Temporal lobe (tissue), 2 donors: ENCODE data around the gene DUX4. TPM values are rescaled to one million over a fixed set of nuclear protein-coding genes. Genes with fewer than 3 reads are reported as not detected.

ENCODE experiments used
- small RNA-seq: library from RNA; depleted of rRNA; stranded (forward); fragments of <200 nt; gene quantifications from one replicate; pipeline ENCODE3, GENCODE V24; 2014; ENCODE audit warnings: low replicate concordance
- total RNA-seq: library from RNA; depleted of rRNA; stranded (reverse); fragments of >200 nt; gene quantifications from one replicate; pipeline ENCODE4 v1.2.3, GENCODE V29; 2014

The DUX4 gene
- total RNA-seq, 1 donor from 2014 or later: not detected

Small RNA genes lying within 50 kb of the gene (small RNA-seq; reads per million reads assigned to genes)
- gene AC215524.1: not detected

Other genes starting within 250 kb of the DUX4 start
- gene FRG1, start 232.9 kb upstream of the DUX4 start, total RNA-seq: 22.4 TPM
- gene FRG2, start 146.5 kb upstream of the DUX4 start, total RNA-seq: not detected
- not detected for gene DBET, start 109.3 kb upstream of the DUX4 start, total RNA-seq